ENCODE data around the gene PCDHB11.
"Not testable (repeated sequence)": the region's sequence is repeated elsewhere in the genome, so short reads cannot be mapped to it uniquely, and the experiment has no call there.

Gene PCDHB11

DNA sequence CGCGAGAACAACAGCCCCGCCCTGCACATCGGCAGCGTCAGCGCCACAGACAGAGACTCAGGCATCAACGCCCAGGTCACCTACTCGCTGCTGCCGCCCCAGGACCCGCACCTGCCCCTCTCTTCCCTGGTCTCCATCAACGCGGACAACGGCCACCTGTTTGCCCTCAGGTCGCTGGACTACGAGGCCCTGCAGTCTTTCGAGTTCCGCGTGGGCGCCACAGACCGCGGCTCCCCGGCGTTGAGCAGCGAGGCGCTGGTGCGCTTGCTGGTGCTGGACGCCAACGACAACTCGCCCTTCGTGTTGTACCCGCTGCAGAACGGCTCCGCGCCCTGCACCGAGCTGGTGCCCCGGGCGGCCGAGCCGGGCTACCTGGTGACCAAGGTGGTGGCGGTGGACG, 47.8 kb upstream of the PCDHB11 start:
- not testable (repeated sequence) for H3K14ac ChIP-seq (ENCODE audit: low read length); H3K4me1 ChIP-seq (ENCODE audit: control insufficient read depth in 1 of 2, insufficient read depth in 2 of 2, low read length in 2 of 2); H4K91ac ChIP-seq (ENCODE audit: low read depth, low read length); H3K4me2 ChIP-seq (ENCODE audit: low read length); H2BK5ac ChIP-seq (ENCODE audit: low read depth, low read length, poor library complexity); H3K18ac ChIP-seq (ENCODE audit: low read length); H2BK120ac ChIP-seq (ENCODE audit: insufficient read depth, low read length, poor library complexity); H4K12ac ChIP-seq (ENCODE audit: low read depth, low read length); H3K4me3 ChIP-seq (ENCODE audit: low read depth, low read length); H3K36me3 ChIP-seq (ENCODE audit: control insufficient read depth in 1 of 2, insufficient read depth in 2 of 2, low read length in 2 of 2); H3K79me2 ChIP-seq (ENCODE audit: control insufficient read depth, insufficient read depth, low read length, poor library complexity); H3K23ac ChIP-seq (ENCODE audit: low read length); H3K9ac ChIP-seq (ENCODE audit: low read length); H2BK12ac ChIP-seq (ENCODE audit: low read length); H2AFZ ChIP-seq (ENCODE audit: insufficient read depth, low read length, poor library complexity); H3K4ac ChIP-seq (ENCODE audit: low read depth, low read length); H3K27me3 ChIP-seq (ENCODE audit: insufficient read depth, low read length); H3K9me3 ChIP-seq (ENCODE audit: insufficient read depth, low read depth, low read length); H4K8ac ChIP-seq (ENCODE audit: low read depth, low read length); DNase-seq; H3K79me1 ChIP-seq (ENCODE audit: low read length); H2AK5ac ChIP-seq (ENCODE audit: low read length); H3K27ac ChIP-seq (ENCODE audit: low read depth, low read length)
- WGBS (ENCODE audit: extremely low coverage, insufficient coverage, insufficient read length), result no CpG with 5 or more reads among the region's 41 CpGs

DNA sequence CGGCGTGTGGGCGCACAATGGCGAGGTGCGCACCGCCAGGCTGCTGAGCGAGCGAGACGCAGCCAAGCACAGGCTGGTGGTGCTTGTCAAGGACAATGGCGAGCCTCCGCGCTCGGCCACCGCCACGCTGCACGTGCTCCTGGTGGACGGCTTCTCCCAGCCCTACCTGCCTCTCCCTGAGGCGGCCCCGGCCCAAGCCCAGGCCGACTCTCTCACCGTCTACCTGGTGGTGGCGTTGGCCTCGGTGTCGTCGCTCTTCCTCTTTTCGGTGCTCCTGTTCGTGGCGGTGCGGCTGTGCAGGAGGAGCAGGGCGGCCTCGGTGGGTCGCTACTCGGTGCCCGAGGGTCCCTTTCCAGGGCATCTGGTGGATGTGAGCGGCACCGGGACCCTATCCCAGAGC, 47.3 kb upstream of the PCDHB11 start:
- not testable (repeated sequence) for H3K79me1 ChIP-seq (ENCODE audit: low read length); H3K4me2 ChIP-seq (ENCODE audit: low read length); H3K4me3 ChIP-seq (ENCODE audit: low read depth, low read length); H2BK120ac ChIP-seq (ENCODE audit: insufficient read depth, low read length, poor library complexity); H3K27ac ChIP-seq (ENCODE audit: low read depth, low read length); H2AK5ac ChIP-seq (ENCODE audit: low read length); H3K4ac ChIP-seq (ENCODE audit: low read depth, low read length); H2AFZ ChIP-seq (ENCODE audit: insufficient read depth, low read length, poor library complexity); H3K18ac ChIP-seq (ENCODE audit: low read length); H4K12ac ChIP-seq (ENCODE audit: low read depth, low read length); H4K91ac ChIP-seq (ENCODE audit: low read depth, low read length); DNase-seq; H3K27me3 ChIP-seq (ENCODE audit: insufficient read depth, low read length); H3K36me3 ChIP-seq (ENCODE audit: control insufficient read depth in 1 of 2, insufficient read depth in 2 of 2, low read length in 2 of 2); H2BK12ac ChIP-seq (ENCODE audit: low read length); H3K79me2 ChIP-seq (ENCODE audit: control insufficient read depth, insufficient read depth, low read length, poor library complexity); H3K14ac ChIP-seq (ENCODE audit: low read length); H4K8ac ChIP-seq (ENCODE audit: low read depth, low read length); H3K9ac ChIP-seq (ENCODE audit: low read length); H3K4me1 ChIP-seq (ENCODE audit: control insufficient read depth in 1 of 2, insufficient read depth in 2 of 2, low read length in 2 of 2); H3K23ac ChIP-seq (ENCODE audit: low read length); H2BK5ac ChIP-seq (ENCODE audit: low read depth, low read length, poor library complexity); H3K9me3 ChIP-seq (ENCODE audit: insufficient read depth, low read depth, low read length)
- WGBS (ENCODE audit: extremely low coverage, insufficient coverage, insufficient read length), result no CpG with 5 or more reads among the region's 36 CpGs

DNA sequence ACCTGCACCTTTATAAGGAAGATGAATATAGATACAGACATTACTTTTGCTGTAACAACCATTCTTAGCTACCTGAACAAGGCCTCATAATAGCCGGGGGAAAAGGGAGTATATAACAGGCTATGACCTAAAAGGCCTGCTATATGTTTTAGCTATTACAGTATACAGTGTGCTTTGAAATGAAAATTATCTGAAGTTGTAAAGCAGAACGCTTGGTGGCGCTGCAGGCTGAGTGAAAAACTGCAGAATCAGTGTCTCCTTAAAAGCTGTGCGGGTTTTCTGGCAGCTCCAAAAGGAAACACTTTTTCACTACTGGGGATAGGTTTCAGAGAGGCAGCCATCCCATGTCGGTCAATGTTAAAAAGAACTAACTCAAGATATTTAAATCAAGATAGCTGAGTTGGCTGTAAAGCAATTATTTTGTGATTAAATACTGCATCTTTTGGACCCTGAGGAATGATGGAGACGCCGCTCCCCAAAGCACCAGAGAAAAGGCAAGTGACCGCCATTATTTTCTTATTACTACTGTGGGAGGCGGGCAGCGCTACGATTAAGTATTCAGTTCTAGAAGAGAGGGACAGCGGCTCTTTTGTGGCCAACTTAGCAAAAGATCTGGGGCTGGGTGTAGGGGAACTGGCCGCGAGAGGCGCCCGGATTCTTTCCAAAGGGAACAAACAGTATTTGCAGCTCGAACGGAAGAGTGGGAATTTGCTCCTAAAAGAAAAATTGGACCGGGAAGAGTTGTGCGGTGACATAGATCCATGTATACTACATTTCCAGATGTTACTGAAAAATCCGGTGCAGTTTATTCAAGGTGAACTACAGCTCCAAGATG, 43.7 kb upstream of the PCDHB11 start:
- no peak overlapping the region for H3K23ac ChIP-seq (ENCODE audit: low read length)
- H3K4me2 ChIP-seq (ENCODE audit: low read length), result no peak overlapping the region
- H3K4ac ChIP-seq (ENCODE audit: low read depth, low read length), result no peak overlapping the region
- no peak overlapping the region for H4K12ac ChIP-seq (ENCODE audit: low read depth, low read length)
- H3K36me3 ChIP-seq (ENCODE audit: control insufficient read depth in 1 of 2, insufficient read depth in 2 of 2, low read length in 2 of 2), result no peaks in the 10 kb centered on the region
- WGBS (ENCODE audit: extremely low coverage, insufficient coverage, insufficient read length), result no CpG with 5 or more reads among the region's 21 CpGs
- peaks cover 2% of the 10 kb centered on the region for H3K9me3 ChIP-seq (ENCODE audit: insufficient read depth, low read depth, low read length)
- H3K27ac ChIP-seq (ENCODE audit: low read depth, low read length), result no peak overlapping the region
- H2AFZ ChIP-seq (ENCODE audit: insufficient read depth, low read length, poor library complexity), result no peak overlapping the region
- no peak overlapping the region for H3K14ac ChIP-seq (ENCODE audit: low read length)
- no peak overlapping the region for H2AK5ac ChIP-seq (ENCODE audit: low read length)
- no peaks in the 10 kb centered on the region for H3K27me3 ChIP-seq (ENCODE audit: insufficient read depth, low read length)
- no peaks in the 10 kb centered on the region for H3K79me2 ChIP-seq (ENCODE audit: control insufficient read depth, insufficient read depth, low read length, poor library complexity)
- H3K79me1 ChIP-seq (ENCODE audit: low read length), result no peaks in the 10 kb centered on the region
- no peak overlapping the region for H3K18ac ChIP-seq (ENCODE audit: low read length)
- H2BK12ac ChIP-seq (ENCODE audit: low read length), result no peak overlapping the region
- no peak overlapping the region for H2BK120ac ChIP-seq (ENCODE audit: insufficient read depth, low read length, poor library complexity)
- H3K4me1 ChIP-seq (ENCODE audit: control insufficient read depth in 1 of 2, insufficient read depth in 2 of 2, low read length in 2 of 2), result no peaks in the 10 kb centered on the region
- H4K8ac ChIP-seq (ENCODE audit: low read depth, low read length), result no peak overlapping the region
- H3K9ac ChIP-seq (ENCODE audit: low read length), result no peak overlapping the region
- DNase-seq, result no peak
- H2BK5ac ChIP-seq (ENCODE audit: low read depth, low read length, poor library complexity), result no peak overlapping the region
- no peak overlapping the region for H4K91ac ChIP-seq (ENCODE audit: low read depth, low read length)
- no peak overlapping the region for H3K4me3 ChIP-seq (ENCODE audit: low read depth, low read length)

DNA sequence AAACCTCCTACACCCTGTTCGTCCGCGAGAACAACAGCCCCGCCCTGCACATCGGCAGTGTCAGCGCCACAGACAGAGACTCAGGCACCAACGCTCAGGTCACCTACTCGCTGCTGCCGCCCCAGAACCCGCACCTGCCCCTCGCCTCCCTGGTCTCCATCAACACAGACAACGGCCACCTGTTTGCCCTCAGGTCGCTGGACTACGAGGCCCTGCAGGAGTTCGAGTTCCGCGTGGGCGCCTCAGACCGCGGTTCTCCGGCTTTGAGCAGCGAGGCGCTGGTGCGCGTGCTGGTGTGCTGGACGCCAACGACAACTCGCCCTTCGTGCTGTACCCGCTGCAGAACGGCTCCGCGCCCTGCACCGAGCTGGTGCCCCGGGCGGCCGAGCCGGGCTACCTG, 42.1 kb upstream of the PCDHB11 start:
- DNase-seq; H3K27ac ChIP-seq (ENCODE audit: low read depth, low read length); H3K27me3 ChIP-seq (ENCODE audit: insufficient read depth, low read length); H2AK5ac ChIP-seq (ENCODE audit: low read length); H3K18ac ChIP-seq (ENCODE audit: low read length); H2AFZ ChIP-seq (ENCODE audit: insufficient read depth, low read length, poor library complexity); H3K4me1 ChIP-seq (ENCODE audit: control insufficient read depth in 1 of 2, insufficient read depth in 2 of 2, low read length in 2 of 2); H2BK5ac ChIP-seq (ENCODE audit: low read depth, low read length, poor library complexity); H3K36me3 ChIP-seq (ENCODE audit: control insufficient read depth in 1 of 2, insufficient read depth in 2 of 2, low read length in 2 of 2); H3K79me2 ChIP-seq (ENCODE audit: control insufficient read depth, insufficient read depth, low read length, poor library complexity); H4K91ac ChIP-seq (ENCODE audit: low read depth, low read length); H3K4me3 ChIP-seq (ENCODE audit: low read depth, low read length); H3K9ac ChIP-seq (ENCODE audit: low read length); H4K12ac ChIP-seq (ENCODE audit: low read depth, low read length); H3K9me3 ChIP-seq (ENCODE audit: insufficient read depth, low read depth, low read length); H3K23ac ChIP-seq (ENCODE audit: low read length); H3K14ac ChIP-seq (ENCODE audit: low read length); H3K79me1 ChIP-seq (ENCODE audit: low read length); H2BK120ac ChIP-seq (ENCODE audit: insufficient read depth, low read length, poor library complexity); H3K4ac ChIP-seq (ENCODE audit: low read depth, low read length); H3K4me2 ChIP-seq (ENCODE audit: low read length); H2BK12ac ChIP-seq (ENCODE audit: low read length); H4K8ac ChIP-seq (ENCODE audit: low read depth, low read length): not testable (repeated sequence)
- WGBS (ENCODE audit: extremely low coverage, insufficient coverage, insufficient read length), result no CpG with 5 or more reads among the region's 38 CpGs
